H1 (cell line): ENCODE results near the gene LRRC30. TPM values are rescaled to one million over a fixed set of nuclear protein-coding genes. Genes with fewer than 3 reads are reported as not detected.

ENCODE experiments used
- CTCF ChIA-PET: fragments of 300-600 bp; sonication (Branson Sonifier 250); formaldehyde crosslinking; loops from one replicate; lab custom pipeline; 2021; ENCODE audit not compliant: partially characterized antibody; lab: Charles Lee
- POLR2A ChIA-PET: fragments of 300-600 bp; sonication (Branson Sonifier 250); formaldehyde crosslinking; loops from one replicate; lab custom pipeline; 2021; ENCODE audit warnings: inconsistent platforms; ENCODE audit not compliant: partially characterized antibody; lab: Charles Lee
- DNase-seq, 2 experiments: peaks; one replicate each; pipeline versions ENCODE4 v3.0.0 to v3.0.0-alpha.2; 2010 to 2022; ENCODE audit warnings: low spot score in 2 of 2, low read depth in 1 of 2, mixed read lengths in 1 of 2
- FAIRE-seq: peaks from 2 replicates; lab custom pipeline; 2011; peaks lifted over from hg19 to GRCh38; lab: Jason Lieb, UNC
- H2AFZ ChIP-seq: 2 replicates; pipeline ENCODE4 v1.8.1; 2012; ENCODE audit warnings: low read length, inconsistent platforms
- H2AK5ac ChIP-seq: 2 replicates; pipeline ENCODE4 v1.6.1; 2013; ENCODE audit warnings: low read depth, low read length
- H2BK120ac ChIP-seq: replicated peaks from 2 replicates; pipeline ENCODE3; 2013; ENCODE audit warnings: low read depth, low read length, inconsistent platforms
- H2BK12ac ChIP-seq: 2 replicates; pipeline ENCODE4 v1.6.1; 2013; ENCODE audit warnings: low read depth, low read length
- H2BK15ac ChIP-seq: 2 replicates; pipeline ENCODE4 v1.6.1; 2013; ENCODE audit warnings: low read length
- H2BK20ac ChIP-seq: 2 replicates; pipeline ENCODE4 v1.6.1; 2013; ENCODE audit warnings: low read length
- H2BK5ac ChIP-seq: 2 replicates; pipeline ENCODE4 v1.6.1; 2013; ENCODE audit warnings: low read depth, low read length
- H3K14ac ChIP-seq: 2 replicates; pipeline ENCODE4 v1.6.1; 2013; ENCODE audit warnings: inconsistent platforms; ENCODE audit not compliant: insufficient read length
- H3K18ac ChIP-seq: 2 replicates; pipeline ENCODE4 v1.6.1; 2013; ENCODE audit warnings: low read length; ENCODE audit errors: extremely low read depth
- H3K23ac ChIP-seq: 2 replicates; pipeline ENCODE4 v1.6.1; 2013; ENCODE audit warnings: inconsistent platforms; ENCODE audit not compliant: insufficient read length
- H3K23me2 ChIP-seq: 2 replicates; pipeline ENCODE4 v1.6.1; 2013; ENCODE audit warnings: low read depth, low read length
- H3K27ac ChIP-seq: 2 replicates; pipeline ENCODE4 v1.6.1; 2011; ENCODE audit warnings: low read depth, low read length, inconsistent platforms
- H3K27me3 ChIP-seq, 4 experiments: replicated peaks in 1 of 4; 1 replicate in 1 of 4; 2 replicates in 3 of 4; pipeline versions ENCODE4 v1.6.1 to v1.8.1; 2011 to 2013; ENCODE audit warnings: low read length in 3 of 4, mild to moderate bottlenecking in 3 of 4, inconsistent platforms in 2 of 4, mixed read lengths in 2 of 4, moderate library complexity in 1 of 4; ENCODE audit not compliant: control insufficient read depth in 3 of 4, insufficient read depth in 3 of 4; ENCODE audit errors: extremely low read depth in 1 of 4
- H3K36me3 ChIP-seq, 4 experiments: 2 replicates each; pipeline versions ENCODE4 v1.6.1 to v1.8.1; 2011 to 2013; ENCODE audit warnings: mild to moderate bottlenecking in 4 of 4, low read length in 3 of 4, moderate library complexity in 2 of 4, control low read depth in 1 of 4, inconsistent platforms in 1 of 4; ENCODE audit not compliant: insufficient read depth in 4 of 4, control insufficient read depth in 2 of 4
- H3K4ac ChIP-seq: replicated peaks from 2 replicates; pipeline ENCODE3; 2013; ENCODE audit warnings: low read length, low read depth, mixed read lengths, inconsistent platforms; ENCODE audit not compliant: insufficient read length
- H3K4me1 ChIP-seq, 4 experiments: replicated peaks in 1 of 4; 1 replicate in 1 of 4; 2 replicates in 3 of 4; pipeline versions ENCODE4 v1.6.1 to v1.8.1; 2011 to 2013; ENCODE audit warnings: low read length in 3 of 4, inconsistent platforms in 2 of 4, mixed read lengths in 1 of 4; ENCODE audit not compliant: insufficient read depth in 4 of 4, control insufficient read depth in 3 of 4
- H3K4me2 ChIP-seq, 2 experiments: 2 replicates each; pipeline versions ENCODE4 v1.6.1 to v1.8.1; 2011 to 2013; ENCODE audit warnings: low read depth in 2 of 2, low read length in 2 of 2, control low read depth in 1 of 2, inconsistent platforms in 1 of 2, mild to moderate bottlenecking in 1 of 2; ENCODE audit not compliant: insufficient read depth in 1 of 2
- H3K4me3 ChIP-seq, 4 experiments: fragments of 200-600, 300-600 bp in 1 of 4; sonication (generic), shearing (Covaris generic), sonication (Bioruptor Twin) in 1 of 4; 2 replicates each; pipeline versions ENCODE4 v1.5.1 to v1.8.1; 2011 to 2016; ENCODE audit warnings: low read length in 4 of 4, low read depth in 3 of 4, control low read depth in 2 of 4, inconsistent platforms in 2 of 4, mild to moderate bottlenecking in 2 of 4, mixed read lengths in 1 of 4, moderate library complexity in 1 of 4; ENCODE audit not compliant: insufficient read depth in 2 of 4; ENCODE audit errors: extremely low read depth in 1 of 4
- H3K56ac ChIP-seq: replicated peaks from 2 replicates; pipeline ENCODE3; 2013; ENCODE audit warnings: low read depth, mild to moderate bottlenecking, mixed read lengths, low read length, inconsistent platforms; ENCODE audit not compliant: insufficient read length
- H3K79me1 ChIP-seq: 2 replicates; pipeline ENCODE4 v1.6.1; 2013; ENCODE audit warnings: low read depth, low read length, control low read depth
- H3K79me2 ChIP-seq, 2 experiments: 2 replicates each; pipeline versions ENCODE4 v1.6.1 to v1.8.1; 2012 to 2013; ENCODE audit warnings: low read length in 2 of 2, mild to moderate bottlenecking in 2 of 2, inconsistent platforms in 1 of 2; ENCODE audit not compliant: insufficient read depth in 2 of 2, control insufficient read depth in 1 of 2
- H3K9ac ChIP-seq, 4 experiments: replicated peaks in 1 of 4; 1 replicate in 1 of 4; 2 replicates in 3 of 4; pipeline versions ENCODE4 v1.6.1 to v1.8.1; 2011 to 2013; ENCODE audit warnings: low read depth in 3 of 4, low read length in 3 of 4, control low read depth in 2 of 4, mild to moderate bottlenecking in 2 of 4, moderate library complexity in 2 of 4, inconsistent platforms in 1 of 4; ENCODE audit errors: extremely low read depth in 1 of 4
- H3K9me3 ChIP-seq, 2 experiments: 2 replicates each; pipeline versions ENCODE4 v1.6.1 to v1.8.1; 2012 to 2013; ENCODE audit warnings: mild to moderate bottlenecking in 2 of 2, moderate library complexity in 2 of 2, control low read depth in 1 of 2, inconsistent platforms in 1 of 2, low read depth in 1 of 2, low read length in 1 of 2, mixed read lengths in 1 of 2; ENCODE audit not compliant: insufficient read depth in 2 of 2
- H4K20me1 ChIP-seq, 2 experiments: replicated peaks in 1 of 2; 2 replicates each; pipeline versions ENCODE3 to v1.8.1; 2011 to 2013; ENCODE audit warnings: inconsistent platforms in 2 of 2, low read length in 2 of 2, mild to moderate bottlenecking in 1 of 2; ENCODE audit not compliant: insufficient read depth in 2 of 2, control insufficient read depth in 1 of 2
- H4K5ac ChIP-seq: 2 replicates; pipeline ENCODE4 v1.6.1; 2013; ENCODE audit warnings: low read length, low read depth, mixed read lengths, inconsistent platforms; ENCODE audit not compliant: insufficient read length
- H4K8ac ChIP-seq: 2 replicates; pipeline ENCODE4 v1.8.0; 2013; ENCODE audit warnings: mild to moderate bottlenecking, moderate library complexity, low read length, inconsistent platforms; ENCODE audit not compliant: insufficient read depth; ENCODE audit errors: extremely low read depth
- H4K91ac ChIP-seq: replicated peaks from 2 replicates; pipeline ENCODE3; 2013; ENCODE audit warnings: low read length, mixed read lengths, inconsistent platforms; ENCODE audit not compliant: insufficient read length
- BRCA1 ChIP-seq: IDR thresholded peaks from 2 replicates; pipeline ENCODE4 v1.6.1; 2012; ENCODE audit warnings: low read depth, low read length, improper control_type of control experiment
- CHD2 ChIP-seq: IDR thresholded peaks from 2 replicates; pipeline ENCODE4 v1.6.1; 2012; ENCODE audit warnings: low read length, improper control_type of control experiment
- CTBP2 ChIP-seq: IDR thresholded peaks from 2 replicates; pipeline ENCODE4 v1.7.0; 2011; ENCODE audit warnings: borderline replicate concordance, mild to moderate bottlenecking, moderate library complexity, mixed read lengths, low read length; ENCODE audit not compliant: insufficient read depth, insufficient read length
- GABPA ChIP-seq: IDR thresholded peaks from 2 replicates; pipeline ENCODE4 v1.6.1; 2011; ENCODE audit warnings: mild to moderate bottlenecking, low read length, moderate library complexity, borderline replicate concordance; ENCODE audit not compliant: insufficient read depth
- HDAC6 ChIP-seq: IDR thresholded peaks from one replicate; pipeline ENCODE4 v1.7.1; 2012; ENCODE audit warnings: low read depth, mild to moderate bottlenecking, inconsistent platforms, low read length, moderate library complexity
- RNF2 ChIP-seq: fragments of 200-900, 300-1000 bp; sonication (generic); IDR thresholded peaks from 2 replicates; pipeline ENCODE4 v1.7.1; 2016; ENCODE audit warnings: borderline replicate concordance, low read depth, mild to moderate bottlenecking, antibody characterized with exemption, low read length; ENCODE audit not compliant: poor library complexity, severe bottlenecking; ENCODE audit errors: missing control alignments
- SAP30 ChIP-seq: fragments of 300-600 bp; sonication (generic); IDR thresholded peaks from 2 replicates; pipeline ENCODE4 v1.7.1; 2012; ENCODE audit warnings: low read length, moderate library complexity, mild to moderate bottlenecking, inconsistent platforms; ENCODE audit not compliant: insufficient read depth, insufficient replicate concordance
- SP1 ChIP-seq: IDR thresholded peaks from 2 replicates; pipeline ENCODE4 v1.6.1; 2011; ENCODE audit warnings: low read depth, low read length
- SP4 ChIP-seq: IDR thresholded peaks from 2 replicates; pipeline ENCODE4 v1.6.1; 2012; ENCODE audit warnings: low read length, inconsistent platforms
- TAF1 ChIP-seq: IDR thresholded peaks from 2 replicates; pipeline ENCODE4 v1.6.1; 2011; ENCODE audit warnings: mild to moderate bottlenecking, low read depth, low read length
- YY1 ChIP-seq: IDR thresholded peaks from 2 replicates; pipeline ENCODE4 v1.6.1; 2011; ENCODE audit warnings: low read depth, mild to moderate bottlenecking, low read length
- WGBS, 2 experiments: shearing (Covaris generic) in 1 of 2; methylation state at CpG; one replicate each; pipeline versions ENCODE4 v1.1.6 to v1.1.7; 2013 to 2015; ENCODE audit warnings: low lambda C conversion rate in 2 of 2, mixed read lengths in 2 of 2, inconsistent platforms in 1 of 2, low coverage in 1 of 2, missing lambda C conversion rate in 1 of 2; ENCODE audit not compliant: insufficient replicate concordance in 2 of 2, insufficient coverage in 1 of 2, insufficient read length in 1 of 2; ENCODE audit errors: extremely low coverage in 1 of 2, missing lambda C conversion rate in 1 of 2; 5-methylcytosine and 5-hydroxymethylcytosine counted together
- polyA plus RNA-seq, 7 experiments: library from polyadenylated mRNA; depleted of rRNA in 3 of 7; stranded (reverse) in 5 of 7; unstranded in 2 of 7; fragments of >200 nt in 5 of 7; fragments of 200-250 nt in 2 of 7; gene quantifications; 1 replicate in 5 of 7; 2 replicates in 1 of 7; 4 replicates in 1 of 7; pipeline versions ENCODE4 v1.2.1 to v1.2.3, GENCODE V29; 2011 to 2013; ENCODE audit warnings: missing spikeins in 2 of 7, mixed read lengths in 2 of 7
- total RNA-seq: library from RNA; stranded (reverse); fragmentation: NEBNext Ultra II Directional; extraction: Animal tissue kit (Norgen Biotek cat#: 25700); gene quantifications from 2 replicates; pipeline ENCODE4 v1.2.1, GENCODE V29; 2021
- TF ChIP-seq, protein P1 (sequence below), 3 experiments: IDR thresholded peaks; 1 replicate in 2 of 3; 2 replicates in 1 of 3; pipeline versions ENCODE4 v1.5.1 to v1.6.1; 2011; ENCODE audit warnings: low read length in 3 of 3, mild to moderate bottlenecking in 3 of 3, inconsistent platforms in 2 of 3, low read depth in 1 of 3, moderate library complexity in 1 of 3; ENCODE audit not compliant: insufficient read depth in 1 of 3; ENCODE audit errors: control extremely low read depth in 1 of 3

Gene LRRC30
- total and polyA plus RNA-seq, 2 of the 8 experiments (the other 6 are each of a cell fraction or from before 2014, with no cell fraction given), result not detected

DNA sequence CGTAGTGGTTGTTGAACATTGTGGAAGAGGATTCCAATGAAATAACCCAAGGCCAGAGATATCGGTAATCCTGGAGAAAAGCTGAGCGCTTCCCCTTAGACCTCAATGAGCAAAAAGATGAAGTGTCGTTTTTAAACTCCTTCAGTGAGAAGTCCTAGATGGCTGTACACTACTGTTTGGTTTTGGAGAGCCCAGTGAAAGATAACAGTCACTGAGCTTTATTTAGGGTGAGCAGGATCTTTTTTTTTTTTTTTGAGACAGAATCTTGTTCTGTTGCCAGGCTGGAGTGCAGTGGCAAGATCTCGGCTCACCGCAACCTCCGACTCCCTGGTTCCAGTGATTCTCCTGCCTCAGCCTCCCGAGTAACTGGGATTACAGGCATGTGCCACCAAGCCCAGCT, 24.2 kb downstream of the LRRC30 start:
- H3K27me3 ChIP-seq, result no peaks in the 10 kb centered on the region
- H3K4me1 ChIP-seq, result peaks cover 0 to 6% (median 0%) of the 10 kb centered on the region in 4 experiments; a peak in 2 of 7 replicates
- H2BK120ac ChIP-seq, result no peak overlapping the region
- no peaks in the 10 kb centered on the region for H4K20me1 ChIP-seq
- no peak overlapping the region for H3K4me2 ChIP-seq
- H3K23me2 ChIP-seq, result no peaks in the 10 kb centered on the region
- no peak overlapping the region for H4K8ac ChIP-seq
- ChIA-PET CTCF (no interaction called here), POLR2A (no interaction called here)
- no peak for FAIRE-seq
- 93% methylated on average over 5 of the region's 8 CpGs; no CpG with 5 or more reads in 1 of the 2 experiments for WGBS, 2 experiments
- H3K4me3 ChIP-seq, result no peak overlapping the region
- DNase-seq, result no peak
- no peak overlapping the region for H2BK15ac ChIP-seq
- no peaks in the 10 kb centered on the region for H3K79me1 ChIP-seq
- no peak overlapping the region for H3K4ac ChIP-seq
- no peak overlapping the region for H3K27ac ChIP-seq
- H3K23ac ChIP-seq, result no peak overlapping the region
- no peak overlapping the region for H3K18ac ChIP-seq
- H2AFZ ChIP-seq, result no peak overlapping the region
- no peak overlapping the region for H3K14ac ChIP-seq
- H2BK12ac ChIP-seq, result no peak overlapping the region
- no peak overlapping the region for H2BK5ac ChIP-seq
- no peaks in the 10 kb centered on the region for H3K9me3 ChIP-seq
- no peak overlapping the region for H2BK20ac ChIP-seq
- no peak overlapping the region for H3K9ac ChIP-seq
- no peak overlapping the region for H2AK5ac ChIP-seq
- no peak overlapping the region for H4K91ac ChIP-seq
- H4K5ac ChIP-seq, result no peak overlapping the region
- H3K56ac ChIP-seq, result no peak overlapping the region
- H3K79me2 ChIP-seq, result no peaks in the 10 kb centered on the region
- H3K36me3 ChIP-seq, result no peaks in the 10 kb centered on the region
- no peak for TF ChIP-seq BRCA1
- TF ChIP-seq CHD2, result no peak
- TF ChIP-seq YY1, result no peak
- no peak for TF ChIP-seq SAP30
- TF ChIP-seq SP1, result no peak
- TF ChIP-seq SP4, result no peak
- no peak for TF ChIP-seq RNF2
- TF ChIP-seq TAF1, result no peak
- TF ChIP-seq GABPA, result no peak
- no peak for TF ChIP-seq CTBP2
- no peak for TF ChIP-seq HDAC6
- TF ChIP-seq, protein P1, sequence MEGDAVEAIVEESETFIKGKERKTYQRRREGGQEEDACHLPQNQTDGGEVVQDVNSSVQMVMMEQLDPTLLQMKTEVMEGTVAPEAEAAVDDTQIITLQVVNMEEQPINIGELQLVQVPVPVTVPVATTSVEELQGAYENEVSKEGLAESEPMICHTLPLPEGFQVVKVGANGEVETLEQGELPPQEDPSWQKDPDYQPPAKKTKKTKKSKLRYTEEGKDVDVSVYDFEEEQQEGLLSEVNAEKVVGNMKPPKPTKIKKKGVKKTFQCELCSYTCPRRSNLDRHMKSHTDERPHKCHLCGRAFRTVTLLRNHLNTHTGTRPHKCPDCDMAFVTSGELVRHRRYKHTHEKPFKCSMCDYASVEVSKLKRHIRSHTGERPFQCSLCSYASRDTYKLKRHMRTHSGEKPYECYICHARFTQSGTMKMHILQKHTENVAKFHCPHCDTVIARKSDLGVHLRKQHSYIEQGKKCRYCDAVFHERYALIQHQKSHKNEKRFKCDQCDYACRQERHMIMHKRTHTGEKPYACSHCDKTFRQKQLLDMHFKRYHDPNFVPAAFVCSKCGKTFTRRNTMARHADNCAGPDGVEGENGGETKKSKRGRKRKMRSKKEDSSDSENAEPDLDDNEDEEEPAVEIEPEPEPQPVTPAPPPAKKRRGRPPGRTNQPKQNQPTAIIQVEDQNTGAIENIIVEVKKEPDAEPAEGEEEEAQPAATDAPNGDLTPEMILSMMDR (IDR thresholded peaks at IDR 0.05; ENCODE audit: control extremely low read depth in 1 of 3, insufficient read depth in 1 of 3, low read depth in 1 of 3, low read length in 3 of 3), result no peak
